ENCODE results near the gene NMNAT3.

NMNAT3 gene

DNA sequence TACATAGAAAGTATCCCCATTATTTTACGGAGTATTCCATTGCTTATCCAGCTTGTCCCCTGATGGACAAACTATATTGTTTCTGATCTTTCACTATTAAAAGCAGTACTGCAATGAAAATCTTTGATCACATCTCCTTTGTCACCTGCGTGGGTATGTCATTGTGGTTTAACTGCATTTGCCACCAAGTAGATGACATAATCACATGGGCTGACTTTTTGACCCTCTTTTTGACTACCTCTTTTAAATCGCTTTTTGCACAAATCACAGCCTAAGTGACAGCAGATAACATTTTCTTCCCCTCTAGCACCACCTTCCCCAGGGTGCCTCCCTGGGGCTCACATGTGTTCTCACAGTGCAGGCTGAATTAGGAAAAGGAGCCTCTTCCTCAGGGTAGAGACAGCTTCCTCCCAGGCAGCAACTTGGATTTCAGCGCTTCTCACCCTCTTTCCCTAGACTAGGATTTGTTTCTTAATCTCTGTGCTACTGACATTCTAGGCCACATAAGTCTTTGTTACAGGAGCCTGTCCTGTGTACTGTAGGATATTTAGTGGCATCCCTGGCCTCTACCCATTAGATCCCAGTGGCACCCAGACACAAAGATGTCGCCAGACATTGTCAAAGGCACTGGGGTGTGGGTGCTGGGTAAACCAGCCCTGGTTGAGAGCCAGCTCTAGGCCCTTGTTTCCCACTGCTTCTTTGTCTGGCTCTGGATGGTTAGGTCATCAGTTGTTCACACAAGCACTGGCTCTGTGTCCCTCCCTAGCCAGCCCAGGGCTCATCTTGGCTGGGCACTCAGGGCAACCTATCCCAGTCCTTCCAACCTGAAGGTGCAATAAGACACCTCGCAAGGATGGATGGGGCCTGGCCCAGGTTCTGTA is 136.9 kb downstream of the NMNAT3 start:
- no peak for FAIRE-seq

DNA sequence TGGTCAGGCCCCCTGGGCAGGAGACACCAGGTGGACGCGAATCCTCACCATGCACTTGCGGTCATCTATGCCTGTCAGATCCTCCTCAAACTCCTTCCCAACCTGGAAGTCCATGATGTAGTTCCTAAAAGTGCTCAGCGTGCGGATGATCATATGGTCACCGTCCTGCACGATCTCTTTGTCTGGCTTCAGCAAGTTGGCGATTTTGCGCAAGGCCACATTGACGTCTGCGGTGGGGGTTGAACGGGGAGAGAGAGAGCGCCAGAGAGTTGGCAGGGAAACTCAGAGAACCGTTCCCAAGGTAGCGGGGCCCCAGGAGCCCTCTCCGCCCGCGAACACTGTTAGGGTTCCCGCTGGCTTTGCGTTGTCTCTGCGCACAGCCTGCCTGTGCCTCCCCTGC is 139.0 kb downstream of the NMNAT3 start:
- no peak for FAIRE-seq

DNA sequence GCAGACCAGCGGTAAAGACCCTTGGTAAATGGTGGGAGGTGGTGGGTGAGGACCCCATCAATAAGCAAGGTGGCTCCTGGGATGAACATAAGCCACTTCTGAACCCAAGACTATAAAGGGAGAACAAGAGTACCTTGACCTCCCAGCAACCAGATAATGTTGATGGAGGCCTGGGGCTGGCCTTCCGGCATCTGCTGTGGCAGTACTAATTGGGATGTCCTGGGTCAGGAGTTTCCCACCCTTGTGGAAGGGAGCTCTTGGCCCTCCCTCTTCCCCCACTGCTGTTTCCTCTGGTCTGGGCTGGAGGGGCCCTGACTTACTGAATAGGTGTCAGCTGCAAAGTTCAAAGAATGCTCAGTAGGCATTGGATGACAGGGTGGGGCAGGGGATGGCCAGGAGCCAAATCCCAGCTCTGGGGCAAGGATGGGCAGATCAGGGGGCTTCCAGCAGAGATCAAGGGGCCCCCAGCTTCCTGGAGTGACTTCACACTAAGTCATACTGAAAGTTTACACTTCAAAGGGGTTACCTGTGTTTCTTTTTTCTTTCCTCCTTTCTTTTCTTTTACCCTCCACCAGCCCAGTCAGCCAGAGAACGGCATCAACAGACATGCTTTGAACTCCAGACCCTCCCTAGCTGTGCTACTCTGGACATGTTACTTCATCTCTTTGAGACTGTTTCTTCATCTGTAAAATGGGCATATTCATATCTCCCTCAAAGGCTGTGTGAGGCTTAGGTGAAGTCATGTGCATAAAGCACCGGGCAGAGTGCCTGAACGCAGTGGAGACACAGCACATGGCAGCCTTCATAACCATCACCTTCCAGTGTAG is 139.8 kb downstream of the NMNAT3 start:
- FAIRE-seq, result no peak

DNA sequence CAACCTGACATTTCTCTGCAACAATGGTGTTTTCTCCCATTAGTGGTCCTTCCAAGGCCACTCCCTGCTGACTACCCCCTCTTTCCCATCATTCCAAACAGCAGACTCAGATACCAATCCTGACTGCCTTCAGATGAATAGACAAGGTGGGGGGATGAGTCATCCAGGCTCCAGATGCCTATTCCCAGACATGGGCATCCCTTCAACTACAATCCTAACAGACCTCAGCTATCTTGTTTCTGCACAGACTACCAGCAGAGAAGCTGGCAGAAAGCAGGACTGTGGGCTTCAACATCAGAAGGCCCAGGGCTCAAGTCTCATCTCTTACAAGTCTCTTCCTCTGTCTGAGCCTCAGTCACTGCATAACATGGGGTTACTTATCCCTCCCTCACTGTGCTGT is 140.4 kb downstream of the NMNAT3 start:
- FAIRE-seq, result no peak

DNA sequence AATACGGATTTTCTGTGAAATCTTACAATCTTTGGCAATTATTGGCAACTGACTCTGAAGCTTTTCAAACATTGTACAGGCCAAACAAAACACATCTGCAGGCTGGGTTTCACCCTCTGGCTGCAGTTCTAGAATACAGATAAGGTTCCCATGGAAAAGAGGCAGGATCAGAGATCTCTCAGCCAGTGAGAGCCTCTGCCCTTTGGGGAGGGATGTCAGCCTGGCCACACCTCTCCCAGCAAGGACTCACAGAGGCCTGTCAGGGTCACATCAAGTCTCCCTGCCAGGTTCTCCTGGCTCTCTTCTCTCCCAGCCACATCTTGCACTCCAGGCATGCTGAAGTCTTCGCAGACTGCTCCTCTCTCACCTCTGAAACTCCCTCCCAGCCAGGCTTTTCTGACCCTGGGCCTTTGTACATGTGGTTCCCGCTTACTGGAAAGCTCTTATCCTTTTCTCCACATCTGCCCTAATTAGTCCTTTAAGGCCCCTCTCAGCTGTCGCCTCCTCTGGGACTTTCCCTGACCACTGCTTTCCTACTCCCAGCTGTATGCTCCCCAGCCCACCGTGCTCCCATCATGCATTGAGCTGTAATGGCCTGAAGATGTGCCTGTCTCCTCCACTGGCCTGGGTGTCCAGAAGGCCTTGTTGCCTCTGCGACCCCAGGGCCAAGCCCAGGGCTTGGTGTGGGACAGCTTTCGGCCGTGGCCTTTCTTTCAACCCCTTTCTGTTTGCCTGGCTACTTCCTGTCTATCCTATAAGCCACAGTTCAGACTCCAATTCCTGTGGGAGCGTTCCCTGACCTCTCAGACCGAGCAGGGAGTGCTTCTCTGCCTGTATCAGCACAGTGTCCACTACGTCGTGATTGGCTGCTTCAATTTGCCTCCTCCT is 142.5 kb downstream of the NMNAT3 start:
- FAIRE-seq, result no peak

DNA sequence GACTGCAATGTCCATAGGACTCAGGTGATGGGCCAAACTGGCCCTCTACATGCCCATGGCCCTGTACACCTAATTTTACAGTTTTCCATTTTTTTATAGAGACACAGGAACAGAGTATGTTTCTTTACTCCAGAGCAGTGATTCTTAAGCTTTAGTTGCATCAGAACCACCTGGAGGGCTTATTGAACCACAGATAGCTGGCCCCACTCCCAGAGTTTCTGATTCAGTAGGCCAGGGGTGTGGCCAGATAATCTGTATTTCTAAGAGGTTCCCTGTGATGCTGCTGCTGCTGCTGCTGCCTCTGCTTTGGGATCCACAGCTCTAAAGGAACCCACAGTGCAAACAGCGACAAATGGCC is 143.3 kb downstream of the NMNAT3 start:
- FAIRE-seq, result no peak

DNA sequence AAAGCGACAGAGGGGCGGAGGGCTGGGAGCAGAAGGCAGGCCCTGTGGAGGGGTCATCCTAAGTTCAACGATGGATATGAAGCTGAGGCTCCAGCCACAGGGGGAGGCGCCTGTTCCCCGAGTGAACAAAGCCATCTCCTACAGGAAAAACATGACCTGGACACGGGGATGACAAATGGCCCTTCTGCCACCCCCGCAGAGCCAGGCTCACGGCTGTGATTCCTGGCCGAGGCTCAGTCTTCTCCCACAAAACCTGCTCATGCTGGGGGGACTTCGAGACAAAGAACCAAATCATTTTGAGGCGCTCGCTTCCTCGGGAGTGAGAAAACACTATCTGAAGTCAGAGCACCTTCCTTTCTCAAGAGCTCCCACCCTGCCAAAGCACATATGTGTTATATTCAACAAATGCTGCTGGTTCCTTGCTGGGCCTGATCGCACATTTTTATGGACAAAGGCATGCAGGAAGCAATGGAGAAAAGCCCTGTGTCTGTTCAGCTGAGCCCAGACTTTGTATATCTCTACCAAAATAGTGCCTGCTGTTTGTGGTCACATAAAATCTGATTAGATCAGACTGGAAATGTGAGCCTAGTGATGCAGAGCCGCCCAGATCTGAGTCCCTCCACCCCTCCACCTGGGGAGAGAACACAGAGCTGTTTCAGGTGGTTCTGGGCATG is 143.9 kb downstream of the NMNAT3 start:
- no peak for FAIRE-seq

DNA sequence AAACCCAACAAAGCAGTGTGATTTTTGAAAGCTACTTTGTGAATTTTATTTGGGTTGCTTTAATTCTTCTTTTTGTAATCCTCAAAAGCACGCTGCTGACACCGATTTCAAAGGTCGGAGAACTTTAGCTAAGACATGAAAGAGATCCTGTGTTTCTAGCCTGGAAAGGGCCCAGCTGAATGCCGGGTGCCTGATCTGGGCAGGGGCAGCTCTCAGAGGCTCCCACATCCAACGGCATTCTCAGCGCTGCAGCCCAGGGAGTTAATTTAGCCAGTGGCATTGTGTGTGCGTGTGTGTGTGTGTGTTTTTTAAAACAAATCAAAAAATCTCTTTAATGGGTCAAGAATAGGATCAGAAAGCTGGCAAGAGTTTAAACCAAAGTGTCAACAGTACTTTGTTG is 144.8 kb downstream of the NMNAT3 start:
- no peak for FAIRE-seq

DNA sequence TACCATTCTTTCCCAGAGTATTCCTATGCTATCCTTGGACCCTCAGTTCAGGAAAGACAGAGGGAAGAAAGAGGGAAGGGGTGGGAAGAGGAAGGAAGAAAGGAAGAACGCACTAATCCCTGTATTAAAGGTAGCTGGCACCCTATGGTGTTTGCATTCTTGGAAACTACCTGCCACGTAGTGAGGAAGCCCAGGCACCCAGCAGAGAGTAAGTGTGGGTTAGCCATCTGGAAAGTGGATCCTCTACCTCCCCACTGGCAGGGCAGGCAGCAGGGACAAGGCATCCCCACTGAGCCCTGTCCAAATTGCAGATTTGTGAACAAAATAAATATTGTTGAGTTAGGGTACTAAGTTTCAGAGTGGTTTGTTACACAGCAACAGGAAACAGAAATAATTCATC is 147.1 kb downstream of the NMNAT3 start:
- no peak for FAIRE-seq

DNA sequence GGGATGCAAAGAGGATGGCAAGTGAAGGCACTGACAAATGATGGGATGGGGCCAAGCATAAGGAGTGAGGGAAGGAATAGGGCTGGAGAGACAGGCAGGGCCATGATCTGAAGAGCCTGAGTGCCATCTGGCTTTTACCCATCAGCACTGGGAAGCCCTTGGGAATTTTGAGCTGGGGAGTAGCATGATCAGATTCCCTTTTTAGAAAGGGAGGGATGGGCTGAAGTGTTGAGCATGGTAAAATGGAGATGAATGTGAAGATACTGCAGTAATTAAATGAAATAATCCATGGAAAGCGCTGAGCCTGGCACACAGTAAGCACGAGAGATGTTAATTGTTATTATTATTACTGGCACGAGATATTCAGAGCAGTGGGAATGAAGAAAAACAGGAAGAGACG is 148.1 kb downstream of the NMNAT3 start:
- FAIRE-seq, result no peak

DNA sequence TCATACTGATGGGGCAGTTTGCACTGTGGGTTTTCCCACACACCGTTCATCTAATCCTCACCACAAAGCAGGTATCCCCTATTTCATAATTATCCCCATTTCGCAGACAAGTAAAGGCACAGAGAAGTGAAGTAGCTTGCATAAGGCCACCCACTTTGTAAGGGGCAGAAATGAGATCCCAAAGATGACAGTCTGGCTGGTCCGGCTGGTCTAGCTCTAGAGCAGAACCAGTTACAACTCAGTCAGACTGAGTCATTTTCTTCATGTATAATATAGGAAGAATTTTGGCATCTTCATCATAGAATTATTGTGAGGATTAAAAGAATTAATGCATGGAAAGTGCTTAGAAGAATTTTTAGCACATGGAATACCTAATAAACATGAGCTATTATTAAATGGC is 148.8 kb downstream of the NMNAT3 start:
- no peak for FAIRE-seq

DNA sequence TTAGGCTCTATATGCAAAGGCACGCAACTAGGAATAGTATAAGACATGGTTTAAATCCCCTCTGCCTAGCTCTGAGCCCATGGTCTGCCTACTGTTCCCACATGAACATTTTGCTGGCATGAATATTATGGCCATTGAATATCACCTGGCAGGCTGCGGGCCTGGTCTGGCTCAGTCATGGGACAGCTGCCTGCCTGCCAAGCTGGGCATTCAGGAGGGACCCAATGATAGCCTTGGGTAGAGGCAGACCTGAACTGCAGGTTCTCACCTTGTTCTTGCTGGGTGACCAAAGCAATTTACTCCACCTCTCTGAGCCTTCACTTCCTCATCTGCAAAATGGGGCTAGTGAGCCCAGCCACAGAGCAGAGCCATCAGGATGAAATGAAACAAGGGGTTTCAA is 149.5 kb downstream of the NMNAT3 start:
- no peak for FAIRE-seq

DNA sequence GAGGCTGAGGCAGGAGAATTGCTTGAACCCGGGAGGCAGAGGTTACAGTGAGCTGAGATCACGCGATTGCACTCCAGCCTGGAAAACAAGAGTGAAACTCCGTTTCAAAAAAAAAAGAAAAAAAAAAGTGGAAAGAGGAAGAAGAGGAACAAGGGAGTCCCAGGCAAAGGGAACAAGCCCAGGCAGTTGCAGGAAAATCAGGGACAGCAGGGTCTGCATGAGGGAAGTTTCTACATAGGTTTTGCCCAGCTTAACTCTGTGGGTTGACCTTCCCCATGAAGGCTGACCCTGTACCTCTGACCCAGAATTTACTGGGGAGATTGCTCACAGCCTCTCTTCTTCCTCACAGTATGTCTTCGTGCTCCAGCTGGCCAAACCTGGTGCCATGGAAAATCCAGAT is 150.5 kb downstream of the NMNAT3 start:
- no peak for FAIRE-seq

DNA sequence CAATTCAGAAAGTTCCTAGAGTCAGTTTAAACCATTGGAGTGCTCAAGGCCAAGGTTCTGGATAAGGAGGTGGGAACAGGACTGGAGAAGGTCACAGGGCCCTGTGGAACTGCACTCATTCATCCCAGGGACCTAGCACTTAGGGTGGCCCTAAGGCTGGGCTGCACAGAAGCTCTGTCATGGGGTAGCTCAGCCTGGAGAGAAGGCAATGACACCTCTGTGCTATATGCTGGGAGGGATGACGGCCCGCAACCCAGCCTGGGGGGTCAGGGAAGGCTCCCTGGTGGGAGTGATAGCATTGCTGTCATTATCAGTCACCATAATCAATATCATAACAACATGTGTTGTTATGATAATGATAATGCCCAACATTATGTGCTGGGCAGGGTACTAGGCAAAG is 151.6 kb downstream of the NMNAT3 start:
- no peak for FAIRE-seq

DNA sequence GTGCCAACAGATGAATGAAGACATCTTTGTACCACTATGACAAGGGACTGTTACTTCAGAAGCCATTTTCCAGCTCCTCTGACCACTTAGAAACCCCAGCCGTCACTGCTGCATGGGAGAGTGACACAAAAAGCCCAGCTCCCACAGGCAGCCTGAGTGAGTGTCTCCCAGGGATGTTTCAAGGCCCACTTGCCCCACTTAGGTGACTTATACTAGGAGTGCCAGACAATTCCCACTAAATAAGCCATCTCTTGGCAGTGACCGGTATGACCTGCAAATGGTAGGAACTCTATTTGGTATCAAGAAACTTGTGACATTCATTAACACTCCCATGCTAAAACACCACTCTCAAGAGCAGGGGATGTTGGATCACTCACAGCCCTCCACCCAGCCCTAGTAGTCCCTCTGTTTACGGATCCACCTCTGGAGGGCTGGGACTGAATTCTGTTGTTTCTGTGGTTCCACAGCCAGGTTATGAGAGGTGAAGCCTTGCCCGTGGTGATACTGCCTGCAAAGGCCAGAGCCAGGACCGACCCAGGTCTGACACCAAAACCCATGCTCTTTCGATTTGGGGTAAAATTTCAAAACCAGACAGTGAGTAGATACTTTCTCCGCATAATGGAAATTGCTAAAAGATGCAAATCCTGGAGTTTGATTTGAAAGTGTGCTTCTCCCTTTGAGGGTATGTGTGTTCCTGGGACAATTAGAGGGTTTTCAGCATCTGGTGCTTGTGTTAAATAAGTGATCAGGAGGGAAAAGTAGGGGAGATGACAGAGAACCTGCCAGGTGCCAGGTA is 152.7 kb downstream of the NMNAT3 start:
- FAIRE-seq, result no peak

DNA sequence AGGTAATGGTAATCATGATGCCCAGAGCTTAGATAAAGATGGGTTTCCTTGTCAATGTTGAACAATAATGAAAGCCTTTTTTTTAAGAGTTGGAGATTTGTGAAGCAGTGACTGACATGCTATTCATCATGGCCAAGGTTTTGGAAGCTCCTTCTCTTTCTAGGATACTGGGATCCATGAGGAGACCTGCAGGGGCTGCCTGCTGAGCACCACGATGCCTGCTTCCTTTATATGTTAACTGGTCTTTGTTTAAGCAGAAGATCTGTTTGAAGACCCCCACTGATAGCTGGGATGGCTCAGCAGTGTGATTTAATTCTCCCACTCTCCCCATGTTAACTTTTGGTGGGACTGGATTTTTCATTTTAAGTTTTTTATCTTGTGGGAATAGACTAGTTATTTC is 154.1 kb downstream of the NMNAT3 start:
- FAIRE-seq, result no peak

DNA sequence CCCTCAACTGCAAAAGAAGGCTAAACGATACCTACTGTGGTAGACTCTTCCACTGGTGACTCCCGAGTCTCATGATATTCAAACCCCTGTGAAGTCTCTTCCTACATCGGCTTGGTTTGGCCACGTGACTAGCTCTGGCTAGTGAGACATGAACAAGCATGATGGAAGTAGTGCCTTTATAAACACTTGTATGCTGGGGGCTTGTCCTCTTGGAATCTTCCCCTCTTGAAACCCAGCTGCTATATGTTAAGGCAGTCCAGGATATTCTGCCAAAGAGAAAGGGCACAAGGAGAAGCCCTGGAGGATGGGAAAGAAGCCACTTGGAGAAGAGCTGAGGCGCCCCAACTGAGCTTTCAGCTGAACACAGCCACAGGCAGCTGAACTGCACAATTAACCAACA is 154.6 kb downstream of the NMNAT3 start:
- no peak for FAIRE-seq

DNA sequence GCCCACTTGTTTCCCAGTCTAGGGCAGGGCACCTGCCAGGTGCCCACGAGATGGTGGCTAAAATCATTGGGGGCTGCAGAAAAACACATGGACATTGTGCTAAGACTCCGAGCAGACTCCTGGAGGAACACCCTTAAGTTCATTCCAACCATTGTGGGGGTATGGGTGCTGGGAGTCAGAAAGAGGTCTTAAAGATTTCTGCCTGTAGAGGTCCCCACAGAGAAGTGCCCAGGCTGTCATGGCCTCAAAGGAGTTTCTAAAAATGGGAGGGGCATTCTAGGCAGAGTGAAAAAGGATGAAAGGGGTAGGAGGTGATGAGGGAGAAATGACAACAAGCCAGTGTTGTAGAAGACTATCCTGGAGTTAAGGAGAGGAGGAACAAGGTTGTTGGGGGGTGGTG is 155.4 kb downstream of the NMNAT3 start:
- no peak for FAIRE-seq

DNA sequence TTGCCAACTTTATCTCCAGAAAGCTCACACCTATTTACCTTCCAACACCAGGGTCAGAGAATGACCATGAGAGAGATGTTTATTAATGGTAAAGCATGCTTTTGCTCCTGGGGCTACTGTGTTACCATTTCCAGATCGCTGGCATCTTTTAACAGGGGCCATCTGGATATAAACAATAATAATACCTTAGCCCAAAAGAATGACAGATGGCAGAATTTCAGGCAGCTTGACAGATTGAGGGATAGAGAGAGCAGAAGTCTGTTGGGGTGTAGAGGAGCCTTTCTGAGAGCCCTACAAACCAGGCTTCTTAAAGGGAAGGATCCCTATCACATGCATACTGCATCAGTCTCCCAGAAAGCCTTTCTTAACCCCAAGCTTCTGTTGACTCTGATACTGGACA is 156.0 kb downstream of the NMNAT3 start:
- FAIRE-seq, result no peak

DNA sequence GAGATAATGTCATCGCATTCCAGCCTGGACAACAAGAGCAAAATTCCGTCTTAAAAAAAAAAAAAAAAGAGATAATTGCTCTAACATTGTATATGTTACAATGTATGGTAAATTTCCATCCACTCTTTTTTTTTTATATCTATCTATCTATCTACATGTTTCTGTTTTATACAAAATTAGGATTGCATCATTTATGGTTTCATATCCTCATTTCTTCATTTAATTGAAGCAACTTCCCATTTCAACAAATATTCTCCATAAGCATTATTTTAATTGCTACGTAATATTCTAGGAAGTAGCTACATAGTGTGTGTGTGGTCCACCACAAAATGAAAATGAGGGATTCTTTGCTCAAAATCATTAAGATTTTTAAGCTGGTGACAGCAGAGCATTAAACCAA is 156.6 kb downstream of the NMNAT3 start:
- no peak for FAIRE-seq

DNA sequence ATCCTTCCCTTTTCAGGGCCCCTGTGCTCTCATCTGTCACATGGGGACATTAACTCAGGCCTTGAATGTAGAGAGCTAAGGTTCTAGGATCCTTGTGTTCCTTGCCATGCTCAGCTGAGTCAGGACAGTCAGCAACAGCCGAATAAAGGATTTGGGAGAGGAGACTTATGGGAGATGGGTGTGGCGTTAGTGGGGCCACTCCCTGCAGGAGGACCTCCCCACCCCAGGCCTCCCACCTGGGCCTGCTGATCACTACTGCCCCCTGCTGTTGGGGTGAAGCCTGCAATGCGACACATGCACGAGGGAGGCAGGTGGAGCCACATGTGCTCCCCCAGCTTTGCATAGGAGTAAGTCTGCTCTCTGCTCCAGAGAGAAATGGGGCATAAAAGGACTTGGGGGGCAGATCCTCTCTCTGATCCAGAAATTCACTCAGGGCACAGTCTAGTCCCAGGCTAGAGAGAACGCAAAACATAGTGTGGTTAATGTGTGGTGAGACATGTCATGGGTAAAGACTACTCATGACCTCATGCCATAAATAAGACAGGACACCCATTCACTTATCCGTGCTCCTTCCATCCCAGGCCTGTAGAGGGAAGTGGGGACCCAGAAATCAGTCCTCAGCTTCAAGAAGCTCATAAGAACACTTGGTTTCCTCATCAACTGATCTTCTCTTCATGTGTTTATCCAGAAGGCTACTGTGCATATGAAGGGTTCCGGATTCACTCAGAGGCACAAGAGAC is 157.6 kb downstream of the NMNAT3 start:
- no peak for FAIRE-seq
